Neural progenitor cell (in vitro differentiated cells): Measurements from ENCODE around the gene RBCK1.

Experiments used
- EZH2 ChIP-seq: fragments of 200-600 bp; sonication (generic); IDR thresholded peaks from 2 replicates; pipeline ENCODE4 v1.6.1; 2017; ENCODE audit warnings: antibody characterized with exemption, mild to moderate bottlenecking, moderate library complexity
- EZH2phosphoT487 ChIP-seq: fragments of 200-600 bp; sonication (generic); IDR thresholded peaks from 2 replicates; pipeline ENCODE4 v1.6.1; 2017; ENCODE audit warnings: antibody characterized with exemption
- TF ChIP-seq, protein P1 (sequence below): fragments of 200-600 bp; sonication (generic); IDR thresholded peaks from 2 replicates; pipeline ENCODE4 v1.5.1; 2017; ENCODE audit warnings: antibody characterized with exemption, mild to moderate bottlenecking

DNA sequence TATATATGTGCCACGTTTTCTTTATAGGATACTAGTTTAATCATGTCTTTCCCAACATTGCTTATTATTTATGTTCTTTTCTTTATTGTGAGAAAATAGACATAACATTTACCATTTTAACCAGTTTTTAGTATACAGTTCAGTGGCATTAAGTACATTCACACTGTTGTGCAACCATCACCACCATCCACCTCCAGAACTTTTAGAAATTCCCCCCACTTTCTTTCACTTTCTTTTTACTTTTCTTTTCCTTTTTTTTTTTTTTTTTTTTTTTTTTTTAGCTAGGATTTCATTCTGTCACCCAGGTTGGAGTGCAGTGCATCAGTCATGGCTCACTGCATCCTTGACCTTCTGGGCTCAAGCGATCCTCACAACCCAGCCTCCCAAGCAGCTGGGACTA, 18.5 kb downstream of the RBCK1 start:
- TF ChIP-seq, protein P1, sequence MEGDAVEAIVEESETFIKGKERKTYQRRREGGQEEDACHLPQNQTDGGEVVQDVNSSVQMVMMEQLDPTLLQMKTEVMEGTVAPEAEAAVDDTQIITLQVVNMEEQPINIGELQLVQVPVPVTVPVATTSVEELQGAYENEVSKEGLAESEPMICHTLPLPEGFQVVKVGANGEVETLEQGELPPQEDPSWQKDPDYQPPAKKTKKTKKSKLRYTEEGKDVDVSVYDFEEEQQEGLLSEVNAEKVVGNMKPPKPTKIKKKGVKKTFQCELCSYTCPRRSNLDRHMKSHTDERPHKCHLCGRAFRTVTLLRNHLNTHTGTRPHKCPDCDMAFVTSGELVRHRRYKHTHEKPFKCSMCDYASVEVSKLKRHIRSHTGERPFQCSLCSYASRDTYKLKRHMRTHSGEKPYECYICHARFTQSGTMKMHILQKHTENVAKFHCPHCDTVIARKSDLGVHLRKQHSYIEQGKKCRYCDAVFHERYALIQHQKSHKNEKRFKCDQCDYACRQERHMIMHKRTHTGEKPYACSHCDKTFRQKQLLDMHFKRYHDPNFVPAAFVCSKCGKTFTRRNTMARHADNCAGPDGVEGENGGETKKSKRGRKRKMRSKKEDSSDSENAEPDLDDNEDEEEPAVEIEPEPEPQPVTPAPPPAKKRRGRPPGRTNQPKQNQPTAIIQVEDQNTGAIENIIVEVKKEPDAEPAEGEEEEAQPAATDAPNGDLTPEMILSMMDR, result no peak
- TF ChIP-seq EZH2, result no peak
- TF ChIP-seq EZH2phosphoT487, result no peak
